Ectodermal cell (in vitro differentiated cells): ENCODE measurements around the gene WDR49.

Experiments used
- H3K27ac ChIP-seq: 2 replicates; pipeline ENCODE4 v1.7.0; 2013; ENCODE audit warnings: mild to moderate bottlenecking, low read depth, low read length; ENCODE audit not compliant: insufficient read depth, poor library complexity, severe bottlenecking
- H3K27me3 ChIP-seq: 2 replicates; pipeline ENCODE4 v1.7.0; 2013; ENCODE audit warnings: mild to moderate bottlenecking, low read length; ENCODE audit not compliant: insufficient read depth, control insufficient read depth, poor library complexity, severe bottlenecking
- H3K36me3 ChIP-seq: one replicate; pipeline ENCODE4 v1.7.0; 2013; ENCODE audit warnings: low read length; ENCODE audit not compliant: control insufficient read depth, insufficient read depth
- H3K4me1 ChIP-seq: one replicate; pipeline ENCODE4 v1.7.0; 2013; ENCODE audit warnings: low read length; ENCODE audit not compliant: control insufficient read depth, insufficient read depth
- H3K4me3 ChIP-seq: 2 replicates; pipeline ENCODE4 v1.7.0; 2013; ENCODE audit warnings: low read depth, low read length, control low read depth; ENCODE audit not compliant: insufficient read depth
- H3K9me3 ChIP-seq: 2 replicates; pipeline ENCODE4 v1.7.0; 2013; ENCODE audit warnings: mild to moderate bottlenecking, low read length, moderate library complexity; ENCODE audit not compliant: control insufficient read depth
- WGBS, 2 experiments: methylation state at CpG; one replicate each; pipeline ENCODE4 v1.1.7; 2013; ENCODE audit warnings: missing lambda C conversion rate in 2 of 2; 5-methylcytosine and 5-hydroxymethylcytosine counted together

WDR49 gene

GRCh38 chr3:167502401-167502800 lies 151.3 kb downstream of the WDR49 start:
- H3K27me3 ChIP-seq: no peaks in the 10 kb centered on the region
- H3K4me1 ChIP-seq: no peaks in the 10 kb centered on the region
- H3K9me3 ChIP-seq: no peaks in the 10 kb centered on the region
- no peak overlapping the region for H3K4me3 ChIP-seq
- no peaks in the 10 kb centered on the region for H3K36me3 ChIP-seq
- 88 to 90% methylated on average over 2 of the region's 2 CpGs for WGBS, 2 experiments
- H3K27ac ChIP-seq: no peak overlapping the region

GRCh38 chr3:167501941-167502340 lies 151.8 kb downstream of the WDR49 start:
- H3K4me1 ChIP-seq: no peaks in the 10 kb centered on the region
- H3K27me3 ChIP-seq: no peaks in the 10 kb centered on the region
- H3K9me3 ChIP-seq: no peaks in the 10 kb centered on the region
- H3K27ac ChIP-seq: no peak overlapping the region
- H3K36me3 ChIP-seq: no peaks in the 10 kb centered on the region
- no peak overlapping the region for H3K4me3 ChIP-seq
- 92 to 95% methylated on average over 3 of the region's 3 CpGs for WGBS, 2 experiments

DNA sequence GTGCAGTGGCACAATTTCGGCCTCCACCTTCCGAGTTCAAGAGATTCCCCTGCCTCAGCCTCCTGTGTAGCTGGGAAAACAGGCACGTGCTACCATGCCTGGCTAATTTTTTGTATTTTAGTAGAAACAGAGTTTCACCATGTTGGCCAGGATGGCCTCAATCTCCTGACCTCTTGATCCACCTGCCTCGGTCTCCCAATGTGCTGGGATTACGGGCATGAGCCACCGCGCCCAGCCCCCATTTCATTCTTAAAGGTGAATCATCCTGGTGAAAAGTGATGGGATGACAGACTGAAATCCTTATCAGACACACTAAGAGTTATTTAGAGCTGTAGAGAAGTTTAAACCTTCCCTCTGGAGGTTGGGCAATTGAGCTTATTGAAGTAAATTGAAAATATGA lies 155.8 kb downstream of the WDR49 start:
- H3K27me3 ChIP-seq: no peaks in the 10 kb centered on the region
- H3K4me3 ChIP-seq: no peak overlapping the region
- H3K27ac ChIP-seq: no peak overlapping the region
- H3K4me1 ChIP-seq: no peaks in the 10 kb centered on the region
- H3K36me3 ChIP-seq: no peaks in the 10 kb centered on the region
- H3K9me3 ChIP-seq: no peaks in the 10 kb centered on the region
- 85 to 94% methylated on average over 7 of the region's 7 CpGs for WGBS, 2 experiments

DNA sequence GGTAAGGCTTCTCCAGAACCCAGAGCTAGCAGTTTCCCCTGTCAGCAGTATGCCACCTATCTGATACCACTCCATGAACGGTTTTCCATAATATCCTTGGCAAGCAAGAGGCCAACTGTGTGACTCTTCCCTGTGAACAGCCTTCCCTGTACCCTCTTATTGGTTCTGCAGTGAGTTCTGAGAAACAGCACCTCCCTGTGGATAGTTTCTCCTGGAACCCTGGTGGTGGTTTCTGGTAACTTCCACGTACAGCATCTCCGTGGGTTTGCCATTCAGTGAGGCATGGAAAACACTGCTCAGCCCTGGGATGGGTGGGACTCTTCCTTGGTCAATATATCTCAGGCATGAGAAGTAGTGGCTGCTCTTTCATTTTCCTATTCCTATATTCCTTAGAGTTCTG lies 160.5 kb downstream of the WDR49 start:
- 71 to 79% methylated on average over 3 of the region's 3 CpGs for WGBS, 2 experiments
- Histone ChIP-seq H3K36me3 (no peaks in the 10 kb centered on the region), H3K27ac (no peak overlapping the region), H3K27me3 (no peaks in the 10 kb centered on the region), H3K4me1 (no peaks in the 10 kb centered on the region), H3K4me3 (no peak overlapping the region), H3K9me3 (no peaks in the 10 kb centered on the region)

GRCh38 chr3:167491621-167492020 lies 162.1 kb downstream of the WDR49 start:
- Histone ChIP-seq H3K36me3 (no peaks in the 10 kb centered on the region), H3K9me3 (no peaks in the 10 kb centered on the region), H3K27ac (no peak overlapping the region), H3K27me3 (no peaks in the 10 kb centered on the region), H3K4me1 (no peaks in the 10 kb centered on the region), H3K4me3 (no peak overlapping the region)

DNA sequence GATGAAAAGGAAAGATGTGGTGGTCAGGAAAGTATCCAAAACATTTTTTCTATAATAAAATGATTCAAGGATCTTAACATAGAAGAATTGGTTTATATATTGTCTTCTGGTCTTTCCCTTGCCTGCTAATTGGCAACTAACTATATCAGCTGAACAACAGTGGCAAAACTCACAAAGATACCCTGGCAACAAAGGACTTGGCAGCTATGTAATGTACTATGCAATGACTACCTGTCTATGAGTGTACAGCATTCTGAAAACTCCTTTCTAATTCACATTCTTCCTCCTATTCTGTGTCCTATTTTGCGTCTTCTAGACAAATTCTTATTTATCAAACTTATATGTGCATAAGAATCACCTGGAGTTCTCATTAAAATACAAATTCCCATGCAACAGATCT lies 164.2 kb downstream of the WDR49 start:
- no peaks in the 10 kb centered on the region for H3K36me3 ChIP-seq
- WGBS, 2 experiments: 83 to 88% methylated on average over 1 of the region's 1 CpG
- no peak overlapping the region for H3K4me3 ChIP-seq
- H3K9me3 ChIP-seq: no peaks in the 10 kb centered on the region
- no peaks in the 10 kb centered on the region for H3K4me1 ChIP-seq
- H3K27ac ChIP-seq: no peak overlapping the region
- no peaks in the 10 kb centered on the region for H3K27me3 ChIP-seq

DNA sequence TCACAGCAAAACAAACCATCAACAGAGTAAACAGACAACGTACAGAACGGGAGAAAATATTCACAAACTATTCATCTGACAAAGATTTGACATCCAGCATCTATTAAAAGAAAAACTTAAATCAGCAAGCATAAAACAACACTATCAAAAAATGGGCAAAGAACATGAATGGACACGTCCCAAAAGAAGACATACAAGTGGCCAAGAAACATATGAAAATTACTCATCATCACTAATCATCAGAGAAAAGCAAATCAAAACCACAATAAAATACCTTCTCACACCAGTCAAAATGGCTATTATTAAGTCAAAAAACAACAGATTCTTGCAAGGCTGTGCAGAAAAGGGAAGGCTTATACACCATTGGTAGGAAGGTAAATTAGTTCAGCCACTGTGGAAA lies 166.2 kb downstream of the WDR49 start:
- Histone ChIP-seq H3K9me3 (no peaks in the 10 kb centered on the region), H3K27ac (no peak overlapping the region), H3K36me3 (no peaks in the 10 kb centered on the region), H3K4me1 (no peaks in the 10 kb centered on the region), H3K27me3 (no peaks in the 10 kb centered on the region), H3K4me3 (no peak overlapping the region)
- 88 to 92% methylated on average over 3 of the region's 3 CpGs for WGBS, 2 experiments

DNA sequence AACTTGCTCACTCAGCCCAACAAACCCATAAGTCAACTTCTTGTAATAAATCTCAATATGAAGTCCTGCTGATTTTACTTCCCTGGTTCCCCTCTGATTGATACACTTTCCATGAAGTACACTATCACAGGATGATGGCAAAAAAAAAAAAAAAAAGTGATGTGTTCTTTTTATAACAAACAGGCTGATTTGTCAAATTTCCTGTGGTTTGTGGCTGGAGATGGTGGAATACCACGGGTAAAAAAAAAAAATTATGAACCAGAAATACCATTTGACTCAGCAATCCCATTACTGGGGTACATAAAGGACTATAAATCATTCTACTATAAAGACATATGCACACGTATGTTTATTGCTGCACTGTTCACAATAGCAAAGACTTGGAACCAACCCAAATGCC lies 169.2 kb downstream of the WDR49 start:
- Histone ChIP-seq H3K4me1 (no peaks in the 10 kb centered on the region), H3K27ac (no peak overlapping the region)
- 91 to 92% methylated on average over 1 to 2 of the region's 2 CpGs for WGBS, 2 experiments

GRCh38 chr3:167483708-167484475 lies 169.8 kb downstream of the WDR49 start:
- H3K4me3 ChIP-seq: no peak overlapping the region
- 79 to 100% methylated on average over 1 to 2 of the region's 2 CpGs for WGBS, 2 experiments
- H3K36me3 ChIP-seq: no peaks in the 10 kb centered on the region
- H3K9me3 ChIP-seq: no peaks in the 10 kb centered on the region
- H3K27ac ChIP-seq: no peak overlapping the region
- no peaks in the 10 kb centered on the region for H3K4me1 ChIP-seq
- H3K27me3 ChIP-seq: no peaks in the 10 kb centered on the region

More for the DNA sequence above, 169.2 kb downstream of the WDR49 start:
- no peaks in the 10 kb centered on the region for H3K27me3 ChIP-seq
- H3K9me3 ChIP-seq: no peaks in the 10 kb centered on the region
- H3K4me3 ChIP-seq: no peak overlapping the region
- H3K36me3 ChIP-seq: no peaks in the 10 kb centered on the region

- H3K9me3 ChIP-seq: no peaks in the 10 kb centered on the region
- no peaks in the 10 kb centered on the region for H3K4me1 ChIP-seq
- H3K27ac ChIP-seq: no peak overlapping the region
- H3K27me3 ChIP-seq: no peaks in the 10 kb centered on the region
- no peak overlapping the region for H3K4me3 ChIP-seq
- no peaks in the 10 kb centered on the region for H3K36me3 ChIP-seq
These were observed 172.6 kb downstream of the WDR49 start for GRCh38 chr3:167481164-167481563.

DNA sequence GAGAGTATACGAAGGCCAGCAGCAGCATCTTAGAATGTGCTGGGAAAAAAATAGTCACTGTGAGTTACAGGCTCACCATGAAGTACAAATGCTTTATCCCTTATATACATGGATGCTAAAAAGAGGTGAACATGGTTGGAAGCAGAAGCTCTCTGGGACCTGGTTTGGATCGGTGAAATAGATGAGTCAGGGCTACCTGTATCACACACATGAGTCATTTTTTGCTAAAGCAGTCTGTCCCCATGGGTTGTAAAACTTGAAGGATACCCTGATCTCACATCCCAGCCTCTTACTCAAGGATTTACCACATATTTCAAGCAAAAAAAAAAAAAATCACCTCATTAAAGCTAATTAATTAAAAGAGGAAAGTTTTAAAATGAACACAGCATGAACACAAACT lies 173.0 kb downstream of the WDR49 start:
- Histone ChIP-seq H3K27me3 (no peaks in the 10 kb centered on the region), H3K27ac (no peak overlapping the region), H3K9me3 (no peaks in the 10 kb centered on the region), H3K36me3 (no peaks in the 10 kb centered on the region), H3K4me1 (no peaks in the 10 kb centered on the region), H3K4me3 (no peak overlapping the region)
- whole genome bisulfite sequencing, 2 experiments: 87 to 96% methylated on average over 2 of the region's 2 CpGs
